HG03565 (cell line): Measurements from ENCODE around the gene GRM8.
A peak's percentile ranks its signal among the peaks of the same experiment; 100 is the strongest.

Source experiments
- ATAC-seq: cut with Tn5 transposase; IDR thresholded peaks from one replicate; pipeline ENCODE4 v1.9.1; 2021; ENCODE audit warnings: mild to moderate bottlenecking, moderate library complexity; ENCODE audit not compliant: unreplicated experiment

Gene GRM8

GRCh38 chr7:126570845-126571244 is 681.9 kb downstream of the GRM8 start:
- peak; percentile 40 for ATAC-seq

- peak; percentile 63 for ATAC-seq
Observed at GRCh38 chr7:126569402-126569801, 683.3 kb downstream of the GRM8 start.

- peak; percentile 54 for ATAC-seq
Observed at GRCh38 chr7:126557271-126557670, 695.5 kb downstream of the GRM8 start.

- no peak for ATAC-seq
Observed at GRCh38 chr7:126541406-126541805, 711.3 kb downstream of the GRM8 start.

GRCh38 chr7:126535176-126535575 is 717.6 kb downstream of the GRM8 start:
- no peak for ATAC-seq

GRCh38 chr7:126533715-126534114 is 719.0 kb downstream of the GRM8 start:
- no peak for ATAC-seq

GRCh38 chr7:126529833-126530232 is 722.9 kb downstream of the GRM8 start:
- ATAC-seq = no peak

- no peak for ATAC-seq
Observed at GRCh38 chr7:126529254-126529653, 723.5 kb downstream of the GRM8 start.

- ATAC-seq = no peak
Observed at GRCh38 chr7:126525906-126526305, 726.8 kb downstream of the GRM8 start.

GRCh38 chr7:126524967-126525366 is 727.8 kb downstream of the GRM8 start:
- ATAC-seq = no peak

GRCh38 chr7:126511046-126511445 is 741.7 kb downstream of the GRM8 start:
- no peak for ATAC-seq

- peak; percentile 59 for ATAC-seq
Observed at GRCh38 chr7:126501617-126502016, 751.1 kb downstream of the GRM8 start.

GRCh38 chr7:126499481-126499880 is 753.3 kb downstream of the GRM8 start:
- no peak for ATAC-seq

- no peak for ATAC-seq
Observed at GRCh38 chr7:126495733-126496132, 757.0 kb downstream of the GRM8 start.

- no peak for ATAC-seq
Observed at GRCh38 chr7:126495001-126495400, 757.7 kb downstream of the GRM8 start.

- ATAC-seq = no peak
Observed at GRCh38 chr7:126493801-126494200, 758.9 kb downstream of the GRM8 start.

GRCh38 chr7:126489874-126490273 is 762.9 kb downstream of the GRM8 start:
- no peak for ATAC-seq

- ATAC-seq = no peak
Observed at GRCh38 chr7:126487728-126488442, 764.9 kb downstream of the GRM8 start.

GRCh38 chr7:126486806-126487205 is 765.9 kb downstream of the GRM8 start:
- ATAC-seq = no peak

- no peak for ATAC-seq
Observed at GRCh38 chr7:126485791-126486190, 767.0 kb downstream of the GRM8 start.

GRCh38 chr7:126483972-126484371 is 768.8 kb downstream of the GRM8 start:
- no peak for ATAC-seq

GRCh38 chr7:126472825-126473224 is 779.9 kb downstream of the GRM8 start:
- no peak for ATAC-seq

- no peak for ATAC-seq
Observed at GRCh38 chr7:126462405-126462804, 790.3 kb downstream of the GRM8 start.
